B cell (primary cell): ENCODE data around the gene TLX2. TPM values are rescaled to one million over a fixed set of nuclear protein-coding genes. Genes with fewer than 3 reads are reported as not detected.

ENCODE experiments used
- ATAC-seq: fragments of 200-7000 bp; cut with Tn5 transposase; one replicate; pipeline ENCODE4 v1.10.0; 2021; ENCODE audit warnings: low read depth, mild to moderate bottlenecking, moderate number of reproducible peaks, moderate library complexity
- CTCF ChIA-PET: fragments of 350-600 bp; sonication (Branson Sonifier 250); formaldehyde crosslinking; loops from one replicate; lab custom pipeline; 2021; ENCODE audit warnings: antibody characterized with exemption, inconsistent platforms; lab: Charles Lee
- POLR2A ChIA-PET: fragments of 350-600 bp; sonication (Branson Sonifier 250); formaldehyde crosslinking; loops from one replicate; lab custom pipeline; 2021; ENCODE audit warnings: antibody characterized with exemption; lab: Charles Lee
- DNase-seq: peaks from one replicate; pipeline ENCODE4 v3.0.0; 2013
- H2AFZ ChIP-seq: 2 replicates; pipeline ENCODE4 v1.6.1; 2012; ENCODE audit warnings: mild to moderate bottlenecking, low read depth, low read length; ENCODE audit not compliant: insufficient read depth, poor library complexity, severe bottlenecking
- H3K27ac ChIP-seq, 2 donors: 1 replicate in 1 of 2; 2 replicates in 1 of 2; pipeline ENCODE4 v1.5.1; 2012 to 2013; ENCODE audit warnings: low read length in 2 of 2, mild to moderate bottlenecking in 2 of 2, moderate library complexity in 1 of 2
- H3K27me3 ChIP-seq, 4 experiments: fragments of 200-600 bp in 1 of 4; sonication (generic) in 1 of 4; replicated peaks in 1 of 4; 1 replicate in 2 of 4; 2 replicates in 2 of 4; pipeline versions ENCODE4 v1.6.1 to v1.7.0; 2013 to 2016; ENCODE audit warnings: low read length in 3 of 4, mild to moderate bottlenecking in 2 of 4, mixed read lengths in 1 of 4, moderate library complexity in 1 of 4; ENCODE audit not compliant: insufficient read depth in 4 of 4, control insufficient read depth in 3 of 4; ENCODE audit errors: control extremely low read depth in 1 of 4
- H3K36me3 ChIP-seq, 2 experiments: replicated peaks in 1 of 2; 1 replicate in 1 of 2; 2 replicates in 1 of 2; pipeline versions ENCODE4 v1.6.1 to v1.7.1; 2013; ENCODE audit warnings: low read length in 1 of 2; ENCODE audit not compliant: insufficient read depth in 2 of 2, control insufficient read depth in 1 of 2; ENCODE audit errors: control extremely low read depth in 1 of 2, extremely low read depth in 1 of 2
- H3K4me1 ChIP-seq, 2 donors: fragments of 200-600 bp in 1 of 2; sonication (generic) in 1 of 2; 1 replicate in 1 of 2; 2 replicates in 1 of 2; pipeline versions ENCODE4 v1.5.1 to v1.6.1; 2013 to 2017; ENCODE audit warnings: low read length in 2 of 2; ENCODE audit not compliant: control insufficient read depth in 2 of 2, insufficient read depth in 2 of 2
- H3K4me2 ChIP-seq: replicated peaks from 2 replicates; pipeline ENCODE3; 2012; ENCODE audit warnings: mild to moderate bottlenecking, low read depth, low read length; ENCODE audit not compliant: poor library complexity, severe bottlenecking
- H3K4me3 ChIP-seq, 5 experiments: fragments of 200-600 bp in 1 of 5; sonication (generic) in 1 of 5; 1 replicate in 3 of 5; 2 replicates in 2 of 5; pipeline versions ENCODE4 v1.5.1 to v1.7.0; 2011 to 2016; ENCODE audit warnings: low read length in 4 of 5, mild to moderate bottlenecking in 4 of 5, low read depth in 2 of 5, control low read depth in 1 of 5, moderate library complexity in 1 of 5; ENCODE audit not compliant: insufficient read depth in 1 of 5; ENCODE audit errors: control extremely low read depth in 1 of 5, extremely low read depth in 1 of 5
- H3K79me2 ChIP-seq: fragments of 200-600 bp; sonication (generic); one replicate; pipeline ENCODE4 v1.6.0; 2016; ENCODE audit warnings: low read length; ENCODE audit not compliant: control insufficient read depth, insufficient read depth
- H3K9ac ChIP-seq: fragments of 200-600 bp; sonication (generic); 2 replicates; pipeline ENCODE4 v1.6.1; 2017; ENCODE audit warnings: mild to moderate bottlenecking, low read length, moderate library complexity
- H3K9me3 ChIP-seq, 3 donors: one replicate each; pipeline versions ENCODE4 v1.6.1 to v1.7.1; 2013; ENCODE audit warnings: low read length in 2 of 3; ENCODE audit not compliant: control insufficient read depth in 2 of 3, insufficient read depth in 1 of 3; ENCODE audit errors: control extremely low read depth in 1 of 3
- H4K20me1 ChIP-seq: 2 replicates; pipeline ENCODE4 v1.6.0; 2012; ENCODE audit warnings: mild to moderate bottlenecking, low read length; ENCODE audit not compliant: insufficient read depth, control insufficient read depth, poor library complexity, severe bottlenecking
- H3K27ac Mint-ChIP-seq: one replicate; pipeline ENCODE4 v1.8.0; 2021; ENCODE audit warnings: mixed read lengths
- H3K27me3 Mint-ChIP-seq: one replicate; pipeline ENCODE4 v1.8.0; 2021; ENCODE audit warnings: mixed read lengths
- H3K4me1 Mint-ChIP-seq: one replicate; pipeline ENCODE4 v1.8.0; 2021; ENCODE audit warnings: mixed read lengths
- H3K4me3 Mint-ChIP-seq: one replicate; pipeline ENCODE4 v1.8.0; 2021; ENCODE audit warnings: mixed read lengths
- H3K9me3 Mint-ChIP-seq: one replicate; pipeline ENCODE4 v1.8.0; 2022; ENCODE audit warnings: mixed read lengths; ENCODE audit not compliant: insufficient read depth
- EZH2 ChIP-seq: IDR thresholded peaks from 2 replicates; pipeline ENCODE4 v1.6.1; 2012; ENCODE audit warnings: borderline replicate concordance, low read depth, mild to moderate bottlenecking, moderate library complexity, low read length; ENCODE audit not compliant: insufficient read depth, poor library complexity, severe bottlenecking
- WGBS: methylation state at CpG from one replicate; pipeline ENCODE4 v1.1.5; 2013; ENCODE audit warnings: missing lambda C conversion rate; ENCODE audit not compliant: insufficient coverage; 5-methylcytosine and 5-hydroxymethylcytosine counted together
- intact Hi-C: fragments of 100-400 bp; cut with micrococcal nuclease; formaldehyde crosslinking; loops from one replicate; pipeline ENCODE4 v1.10.0; 2022
- polyA plus RNA-seq: library from polyadenylated mRNA; depleted of rRNA; stranded (reverse); fragments of >200 nt; gene quantifications from 2 replicates; pipeline ENCODE4 v1.2.3, GENCODE V29; 2012
- total RNA-seq, 2 donors: library from RNA; stranded (reverse); fragments of 120-200 nt in 1 of 2; gene quantifications; 1 replicate in 1 of 2; 2 replicates in 1 of 2; pipeline versions ENCODE4 v1.2.3 to v1.2.4, GENCODE V29; 2013 to 2022
- TF ChIP-seq, protein P1 (sequence below): fragments of 200-600 bp; IDR thresholded peaks from one replicate; pipeline ENCODE4 v1.8.0; 2022; ENCODE audit warnings: antibody characterized with exemption, mild to moderate bottlenecking

TLX2 gene
- total and polyA plus RNA-seq, 2 donors (not counting 1 experiment from before 2014, with no cell fraction given) = 0.06 TPM; not detected in 1

DNA sequence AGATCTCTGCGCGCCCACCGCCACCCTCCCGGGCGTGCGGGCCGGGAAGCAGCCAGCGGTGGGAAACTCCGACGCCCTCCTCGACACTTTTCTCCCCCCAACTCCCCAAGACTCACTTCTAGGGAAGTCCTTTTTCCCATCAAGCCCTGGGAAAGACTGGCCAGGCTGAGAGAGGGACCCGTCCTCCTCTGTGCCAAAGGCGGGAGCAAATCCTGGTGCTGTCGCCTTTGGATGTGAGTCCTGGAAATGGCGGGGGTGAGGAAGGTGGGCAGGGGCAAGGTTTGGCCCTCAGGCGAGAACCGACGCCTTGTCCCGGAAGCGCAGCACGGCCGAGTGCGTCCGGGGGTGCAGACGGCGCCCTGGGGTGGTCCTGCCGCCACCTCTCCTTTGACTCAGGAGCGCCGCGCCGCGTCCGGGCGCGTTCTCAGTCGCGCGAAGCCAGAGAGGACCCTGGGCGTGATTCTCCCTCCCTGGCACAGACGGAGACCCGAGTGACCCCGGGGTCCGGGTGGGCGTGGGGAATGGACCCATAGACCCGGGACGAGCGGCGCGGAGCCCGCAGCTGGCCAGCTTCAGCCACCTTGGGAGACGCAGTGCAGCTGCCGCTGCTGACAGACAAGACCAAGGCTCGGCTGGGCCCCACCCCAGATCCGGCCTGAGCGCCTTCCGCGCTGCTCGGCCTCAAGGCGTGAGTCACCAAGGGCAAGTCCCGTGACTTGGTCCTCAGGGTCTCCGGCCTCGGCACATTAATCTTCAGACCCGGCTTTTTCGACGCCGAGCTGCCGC is 11.3 kb upstream of the TLX2 start:
- peaks cover 55 to 58% of the 10 kb centered on the region in 2 donors for H3K4me1 ChIP-seq
- peak overlapping the region; percentile 67 for H3K9ac ChIP-seq
- no peak overlapping the region for H3K27ac ChIP-seq
- POLR2A ChIA-PET = interaction anchor here (0.6 to 1.6 kb wide), 4 partner anchors 45 to 84 kb away, joined by 3 to 6 read pairs (median 4); partner anchors contain the start of gene WBP1
- Mint-ChIP-seq H3K27me3 (peaks cover 62% of the 10 kb centered on the region), H3K27ac (peak overlapping the region; percentile 81), H3K9me3 (no peaks in the 10 kb centered on the region), H3K4me3 (peak overlapping the region; percentile 86), H3K4me1 (peaks cover 75% of the 10 kb centered on the region)
- peak overlapping the region; percentile 94 for H3K4me2 ChIP-seq
- peak overlapping the region; percentile 73 for H2AFZ ChIP-seq
- H3K36me3 ChIP-seq = peaks cover 0 to 10% of the 10 kb centered on the region in 2 experiments
- peaks cover 0 to 27% (median 0%) of the 10 kb centered on the region in 3 donors for H3K9me3 ChIP-seq
- H3K4me3 ChIP-seq = peak overlapping the region; percentile 3 to 67 (median 52)
- H4K20me1 ChIP-seq = no peaks in the 10 kb centered on the region
- TF ChIP-seq, protein P1, sequence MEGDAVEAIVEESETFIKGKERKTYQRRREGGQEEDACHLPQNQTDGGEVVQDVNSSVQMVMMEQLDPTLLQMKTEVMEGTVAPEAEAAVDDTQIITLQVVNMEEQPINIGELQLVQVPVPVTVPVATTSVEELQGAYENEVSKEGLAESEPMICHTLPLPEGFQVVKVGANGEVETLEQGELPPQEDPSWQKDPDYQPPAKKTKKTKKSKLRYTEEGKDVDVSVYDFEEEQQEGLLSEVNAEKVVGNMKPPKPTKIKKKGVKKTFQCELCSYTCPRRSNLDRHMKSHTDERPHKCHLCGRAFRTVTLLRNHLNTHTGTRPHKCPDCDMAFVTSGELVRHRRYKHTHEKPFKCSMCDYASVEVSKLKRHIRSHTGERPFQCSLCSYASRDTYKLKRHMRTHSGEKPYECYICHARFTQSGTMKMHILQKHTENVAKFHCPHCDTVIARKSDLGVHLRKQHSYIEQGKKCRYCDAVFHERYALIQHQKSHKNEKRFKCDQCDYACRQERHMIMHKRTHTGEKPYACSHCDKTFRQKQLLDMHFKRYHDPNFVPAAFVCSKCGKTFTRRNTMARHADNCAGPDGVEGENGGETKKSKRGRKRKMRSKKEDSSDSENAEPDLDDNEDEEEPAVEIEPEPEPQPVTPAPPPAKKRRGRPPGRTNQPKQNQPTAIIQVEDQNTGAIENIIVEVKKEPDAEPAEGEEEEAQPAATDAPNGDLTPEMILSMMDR = no peak
- peak; percentile 90 for TF ChIP-seq EZH2
- peak; percentile 18 for ATAC-seq
- peak; percentile 69 for DNase-seq
- 1% methylated on average over 56 of the region's 67 CpGs for WGBS
- peaks cover 8% of the 10 kb centered on the region for H3K79me2 ChIP-seq
- CTCF ChIA-PET = interaction anchor here (1.0 to 8.1 kb wide), 9 partner anchors 8 to 85 kb away, joined by 3 to 111 read pairs (median 5); partner anchors contain the start of genes CCDC142, TLX2 and TTC31
- intact Hi-C loops = loop anchor here (1.0 kb wide), 1 partner anchor 84 kb away; no protein-coding TSS in a partner anchor
- H3K27me3 ChIP-seq = peaks cover 0 to 80% (median 37%) of the 10 kb centered on the region in 4 experiments
